ENCODE measurements around the gene NAT9. TPM values are rescaled to one million over a fixed set of nuclear protein-coding genes. Genes with fewer than 3 reads are reported as not detected.

NAT9 gene
- total and polyA plus RNA-seq, 2 donors (not counting 3 experiments of a cell fraction or from before 2014, with no cell fraction given): 39.3 to 44.8 TPM

GRCh38 chr17:74801896-74802295 lies 25.8 kb upstream of the NAT9 start:
- no peak overlapping the region for H3K4me3 ChIP-seq (replicated peaks in 1 of 3; ENCODE audit: insufficient read depth in 1 of 3, low read depth in 1 of 3, low read length in 3 of 3)
- CTCF ChIA-PET: interaction anchor here (0.7 to 1.2 kb wide), 2 partner anchors 11 to 61 kb away, joined by 4 read pairs; no protein-coding TSS in a partner anchor
- no peak for DNase-seq (ENCODE audit: low read depth, low spot score)
- BruUV-seq (replicated peaks): no TSS peak
- no peaks in the 10 kb centered on the region for H3K79me2 ChIP-seq (ENCODE audit: control insufficient read depth, insufficient read depth, low read length)
- H3K27ac ChIP-seq (ENCODE audit: insufficient read depth, low read depth, low read length): no peak overlapping the region
- H3K9me1 ChIP-seq (replicated peaks; ENCODE audit: control insufficient read depth, extremely low read depth, insufficient read depth, low read length): no peaks in the 10 kb centered on the region
- intact Hi-C loops (cut with micrococcal nuclease) (no loop called here), dilution Hi-C loops (cut with MboI; ENCODE audit: extremely low pct_ligation_motif_present, low sequenced_read_pairs) (no loop called here)
- TF ChIP-seq JUN (IDR thresholded peaks at IDR 0.05; ENCODE audit: borderline replicate concordance, insufficient read depth, insufficient read length, low read depth) (no peak), POLR2A (IDR thresholded peaks at IDR 0.05; ENCODE audit: low read depth, low read length) (no peak), GATA2 (IDR thresholded peaks at IDR 0.05; ENCODE audit: insufficient read depth, insufficient read length, low read depth, low read length) (no peak), MAX (IDR thresholded peaks at IDR 0.05; ENCODE audit: insufficient read depth, insufficient read length) (no peak)
- no peak for FAIRE-seq
- no peak overlapping the region for H3K9ac ChIP-seq (replicated peaks; ENCODE audit: extremely low read depth, insufficient read depth, low read length)
- POLR2A ChIA-PET: no interaction called here
- peaks cover 0 to 3% of the 10 kb centered on the region in 2 experiments for H3K36me3 ChIP-seq (ENCODE audit: control insufficient read depth in 2 of 2, extremely low read depth in 1 of 2, insufficient read depth in 2 of 2, low read length in 2 of 2)
- no peaks in the 10 kb centered on the region for H3K27me3 ChIP-seq (ENCODE audit: control insufficient read depth in 2 of 2, insufficient read depth in 2 of 2, low read length in 2 of 2)
- H3K4me1 ChIP-seq (ENCODE audit: control insufficient read depth, extremely low read depth, insufficient read depth, low read length): peaks cover 22% of the 10 kb centered on the region
- no peak overlapping the region for H3K4me2 ChIP-seq (ENCODE audit: insufficient read depth, low read length)
- H4K20me1 ChIP-seq (replicated peaks; ENCODE audit: control insufficient read depth, extremely low read depth, insufficient read depth, low read length): no peaks in the 10 kb centered on the region
- no peak overlapping the region for H2AFZ ChIP-seq (ENCODE audit: low read depth, low read length)
- no peaks in the 10 kb centered on the region for H3K9me3 ChIP-seq (replicated peaks; ENCODE audit: control insufficient read depth, insufficient read depth, low read length)

GRCh38 chr17:74800531-74800930 lies 24.4 kb upstream of the NAT9 start:
- ChIA-PET CTCF (no interaction called here), POLR2A (interaction anchor here (0.5 kb wide), 1 partner anchor 73 kb away, joined by 3 read pairs; no protein-coding TSS in a partner anchor)
- H3K9me1 ChIP-seq (replicated peaks; ENCODE audit: control insufficient read depth, extremely low read depth, insufficient read depth, low read length): no peaks in the 10 kb centered on the region
- intact Hi-C loops (cut with micrococcal nuclease) (no loop called here), dilution Hi-C loops (cut with MboI; ENCODE audit: extremely low pct_ligation_motif_present, low sequenced_read_pairs) (no loop called here)
- peaks cover 24% of the 10 kb centered on the region for H3K4me1 ChIP-seq (ENCODE audit: control insufficient read depth, extremely low read depth, insufficient read depth, low read length)
- H3K36me3 ChIP-seq (ENCODE audit: control insufficient read depth in 2 of 2, extremely low read depth in 1 of 2, insufficient read depth in 2 of 2, low read length in 2 of 2): peaks cover 3 to 6% of the 10 kb centered on the region in 2 experiments
- no peak overlapping the region for H3K4me2 ChIP-seq (ENCODE audit: insufficient read depth, low read length)
- H4K20me1 ChIP-seq (replicated peaks; ENCODE audit: control insufficient read depth, extremely low read depth, insufficient read depth, low read length): no peaks in the 10 kb centered on the region
- BruUV-seq (replicated peaks): no TSS peak
- FAIRE-seq: no peak
- no peak overlapping the region for H2AFZ ChIP-seq (ENCODE audit: low read depth, low read length)
- no peak for DNase-seq (ENCODE audit: low read depth, low spot score)
- no peaks in the 10 kb centered on the region for H3K9me3 ChIP-seq (replicated peaks; ENCODE audit: control insufficient read depth, insufficient read depth, low read length)
- no peak overlapping the region for H3K9ac ChIP-seq (replicated peaks; ENCODE audit: extremely low read depth, insufficient read depth, low read length)
- H3K27ac ChIP-seq (ENCODE audit: insufficient read depth, low read depth, low read length): no peak overlapping the region
- no peak overlapping the region for H3K4me3 ChIP-seq (replicated peaks in 1 of 3; ENCODE audit: insufficient read depth in 1 of 3, low read depth in 1 of 3, low read length in 3 of 3)
- H3K27me3 ChIP-seq (ENCODE audit: control insufficient read depth in 2 of 2, insufficient read depth in 2 of 2, low read length in 2 of 2): no peaks in the 10 kb centered on the region
- no peak for TF ChIP-seq GATA2 (IDR thresholded peaks at IDR 0.05; ENCODE audit: insufficient read depth, insufficient read length, low read depth, low read length)
- TF ChIP-seq POLR2A (IDR thresholded peaks at IDR 0.05; ENCODE audit: low read depth, low read length): no peak
- TF ChIP-seq MAX (IDR thresholded peaks at IDR 0.05; ENCODE audit: insufficient read depth, insufficient read length): no peak
- TF ChIP-seq CTCF (IDR thresholded peaks at IDR 0.05; ENCODE audit: extremely low read depth in 1 of 2, insufficient read depth in 1 of 2, low read depth in 1 of 2, low read length in 2 of 2): no peak
- no peak for TF ChIP-seq FOS (IDR thresholded peaks at IDR 0.05; ENCODE audit: borderline replicate concordance, insufficient read depth, low read length)
- no peak for TF ChIP-seq POLR2AphosphoS5 (IDR thresholded peaks at IDR 0.05; ENCODE audit: insufficient read depth, low read depth, low read length)
- no peak for TF ChIP-seq JUN (IDR thresholded peaks at IDR 0.05; ENCODE audit: borderline replicate concordance, insufficient read depth, insufficient read length, low read depth)
- no peak for TF ChIP-seq MYC (IDR thresholded peaks at IDR 0.05; ENCODE audit: low read depth, low read length)
- no peak for TF ChIP-seq EZH2 (IDR thresholded peaks at IDR 0.05; ENCODE audit: borderline replicate concordance, low read depth, low read length, severe bottlenecking)
- no peaks in the 10 kb centered on the region for H3K79me2 ChIP-seq (ENCODE audit: control insufficient read depth, insufficient read depth, low read length)

Data from endothelial cell of umbilical vein (primary cell).